GM23248 (cell line): ENCODE measurements around the gene IGSF10.

Experiments used
- EZH2 ChIP-seq: fragments of 200-600 bp; sonication (generic); IDR thresholded peaks from 2 replicates; pipeline ENCODE4 v1.6.1; 2018; ENCODE audit warnings: antibody characterized with exemption, mild to moderate bottlenecking; ENCODE audit not compliant: insufficient read depth, poor library complexity, severe bottlenecking
- EZH2phosphoT487 ChIP-seq: fragments of 200-600 bp; sonication (generic); IDR thresholded peaks from 2 replicates; pipeline ENCODE4 v1.6.1; 2018; ENCODE audit warnings: antibody characterized with exemption, moderate library complexity, mild to moderate bottlenecking, low read depth; ENCODE audit not compliant: insufficient read depth

- no peak for TF ChIP-seq EZH2
- no peak for TF ChIP-seq EZH2phosphoT487
Observed at GRCh38 chr3:151462991-151463390, 2.1 kb upstream of the IGSF10 start.
